GM12873 (cell line): ENCODE measurements around the gene NFX1.

Source experiments
- CTCF ChIP-seq: IDR thresholded peaks from 2 replicates; pipeline ENCODE4 v1.5.1; 2012; ENCODE audit warnings: low read depth, mild to moderate bottlenecking, moderate library complexity, low read length, control low read depth; ENCODE audit not compliant: insufficient read depth; ENCODE audit errors: missing control alignments

NFX1 gene

GRCh38 chr9:33377089-33377715 lies 86.9 kb downstream of the NFX1 start:
- TF ChIP-seq CTCF, result no peak

- no peak for TF ChIP-seq CTCF
Measured at GRCh38 chr9:33378121-33378795, 87.9 kb downstream of the NFX1 start.

- no peak for TF ChIP-seq CTCF
Measured at GRCh38 chr9:33379666-33380389, 89.5 kb downstream of the NFX1 start.

GRCh38 chr9:33380390-33381094 lies 90.2 kb downstream of the NFX1 start:
- peak; percentile 6 for TF ChIP-seq CTCF

- TF ChIP-seq CTCF, result no peak
Measured at GRCh38 chr9:33381231-33381791, 91.0 kb downstream of the NFX1 start.

GRCh38 chr9:33388110-33388994 lies 98.0 kb downstream of the NFX1 start:
- no peak for TF ChIP-seq CTCF
